Measurements from ENCODE around the gene TSPEAR. TPM values are rescaled to one million over a fixed set of nuclear protein-coding genes. Genes with fewer than 3 reads are reported as not detected.
A peak's percentile ranks its signal among the peaks of the same experiment; 100 is the strongest.

TSPEAR gene
- total and polyA plus RNA-seq, 2 of the 13 experiments (the other 11 are each of a cell fraction or from before 2014, with no cell fraction given) = 0.07 to 0.32 TPM

DNA sequence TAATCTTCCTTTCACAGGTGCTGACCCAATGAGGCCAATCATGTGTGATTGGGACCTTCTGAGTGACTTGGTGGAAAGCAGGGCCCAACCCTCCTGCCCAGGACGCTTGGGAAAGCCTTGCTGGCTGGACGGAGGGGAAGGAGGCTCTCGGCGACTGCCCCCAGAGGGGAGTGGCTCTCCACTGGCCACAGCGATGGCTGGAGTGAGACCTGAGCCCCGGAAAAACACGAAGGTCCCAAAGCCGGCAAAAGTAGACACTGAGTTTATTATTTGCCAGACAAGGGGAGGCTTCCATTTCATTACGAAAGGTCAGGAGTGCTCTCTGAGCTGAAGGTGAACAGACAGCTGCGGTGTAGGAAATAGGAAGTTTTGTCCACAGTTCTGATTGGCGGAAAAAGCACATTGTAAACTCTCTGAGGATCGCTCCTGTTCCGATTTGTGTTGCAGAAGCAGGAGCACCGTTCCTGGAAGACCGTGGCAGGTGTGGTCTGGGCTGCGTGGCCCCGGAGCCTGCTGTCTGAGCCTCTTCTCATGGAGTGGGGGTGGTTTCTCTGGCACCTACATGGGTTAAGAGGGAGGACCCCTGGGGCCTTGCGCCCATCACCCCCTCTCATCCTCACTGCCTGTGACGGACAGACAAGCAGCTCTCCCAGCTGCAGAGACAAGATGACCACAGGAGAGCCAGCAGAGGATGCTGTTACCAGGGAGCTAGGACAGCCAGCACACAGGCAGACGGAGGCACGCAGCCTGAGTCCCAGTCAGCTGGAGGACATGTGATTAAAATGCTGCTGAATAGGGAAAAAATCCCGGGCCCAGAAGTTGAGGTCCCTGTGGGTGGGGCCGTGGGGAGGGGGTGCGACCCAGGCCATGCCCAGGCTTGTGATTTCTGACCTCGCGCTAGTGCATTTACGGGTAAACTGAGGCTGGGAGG, 212.8 kb downstream of the TSPEAR start (continued):
- TF ChIP-seq, protein P1, sequence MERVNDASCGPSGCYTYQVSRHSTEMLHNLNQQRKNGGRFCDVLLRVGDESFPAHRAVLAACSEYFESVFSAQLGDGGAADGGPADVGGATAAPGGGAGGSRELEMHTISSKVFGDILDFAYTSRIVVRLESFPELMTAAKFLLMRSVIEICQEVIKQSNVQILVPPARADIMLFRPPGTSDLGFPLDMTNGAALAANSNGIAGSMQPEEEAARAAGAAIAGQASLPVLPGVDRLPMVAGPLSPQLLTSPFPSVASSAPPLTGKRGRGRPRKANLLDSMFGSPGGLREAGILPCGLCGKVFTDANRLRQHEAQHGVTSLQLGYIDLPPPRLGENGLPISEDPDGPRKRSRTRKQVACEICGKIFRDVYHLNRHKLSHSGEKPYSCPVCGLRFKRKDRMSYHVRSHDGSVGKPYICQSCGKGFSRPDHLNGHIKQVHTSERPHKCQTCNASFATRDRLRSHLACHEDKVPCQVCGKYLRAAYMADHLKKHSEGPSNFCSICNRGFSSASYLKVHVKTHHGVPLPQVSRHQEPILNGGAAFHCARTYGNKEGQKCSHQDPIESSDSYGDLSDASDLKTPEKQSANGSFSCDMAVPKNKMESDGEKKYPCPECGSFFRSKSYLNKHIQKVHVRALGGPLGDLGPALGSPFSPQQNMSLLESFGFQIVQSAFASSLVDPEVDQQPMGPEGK (CRISPR knock-in tag; IDR thresholded peaks at IDR 0.05) = no peak; the same call in 1 of the 2 replicates
- no peak for TF ChIP-seq FLYWCH1 (CRISPR knock-in tag; IDR thresholded peaks at IDR 0.05)
- peak; percentile 30; the same call in 1 of the 2 replicates for TF ChIP-seq ZFX (CRISPR knock-in tag; IDR thresholded peaks at IDR 0.05; ENCODE audit: low read depth)
- TF ChIP-seq RFXAP (CRISPR knock-in tag; IDR thresholded peaks at IDR 0.05; ENCODE audit: borderline replicate concordance) = no peak
- TF ChIP-seq, protein P2, sequence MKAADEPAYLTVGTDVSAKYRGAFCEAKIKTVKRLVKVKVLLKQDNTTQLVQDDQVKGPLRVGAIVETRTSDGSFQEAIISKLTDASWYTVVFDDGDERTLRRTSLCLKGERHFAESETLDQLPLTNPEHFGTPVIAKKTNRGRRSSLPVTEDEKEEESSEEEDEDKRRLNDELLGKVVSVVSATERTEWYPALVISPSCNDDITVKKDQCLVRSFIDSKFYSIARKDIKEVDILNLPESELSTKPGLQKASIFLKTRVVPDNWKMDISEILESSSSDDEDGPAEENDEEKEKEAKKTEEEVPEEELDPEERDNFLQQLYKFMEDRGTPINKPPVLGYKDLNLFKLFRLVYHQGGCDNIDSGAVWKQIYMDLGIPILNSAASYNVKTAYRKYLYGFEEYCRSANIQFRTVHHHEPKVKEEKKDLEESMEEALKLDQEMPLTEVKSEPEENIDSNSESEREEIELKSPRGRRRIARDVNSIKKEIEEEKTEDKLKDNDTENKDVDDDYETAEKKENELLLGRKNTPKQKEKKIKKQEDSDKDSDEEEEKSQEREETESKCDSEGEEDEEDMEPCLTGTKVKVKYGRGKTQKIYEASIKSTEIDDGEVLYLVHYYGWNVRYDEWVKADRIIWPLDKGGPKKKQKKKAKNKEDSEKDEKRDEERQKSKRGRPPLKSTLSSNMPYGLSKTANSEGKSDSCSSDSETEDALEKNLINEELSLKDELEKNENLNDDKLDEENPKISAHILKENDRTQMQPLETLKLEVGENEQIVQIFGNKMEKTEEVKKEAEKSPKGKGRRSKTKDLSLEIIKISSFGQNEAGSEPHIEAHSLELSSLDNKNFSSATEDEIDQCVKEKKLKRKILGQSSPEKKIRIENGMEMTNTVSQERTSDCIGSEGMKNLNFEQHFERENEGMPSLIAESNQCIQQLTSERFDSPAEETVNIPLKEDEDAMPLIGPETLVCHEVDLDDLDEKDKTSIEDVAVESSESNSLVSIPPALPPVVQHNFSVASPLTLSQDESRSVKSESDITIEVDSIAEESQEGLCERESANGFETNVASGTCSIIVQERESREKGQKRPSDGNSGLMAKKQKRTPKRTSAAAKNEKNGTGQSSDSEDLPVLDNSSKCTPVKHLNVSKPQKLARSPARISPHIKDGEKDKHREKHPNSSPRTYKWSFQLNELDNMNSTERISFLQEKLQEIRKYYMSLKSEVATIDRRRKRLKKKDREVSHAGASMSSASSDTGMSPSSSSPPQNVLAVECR (CRISPR knock-in tag; IDR thresholded peaks at IDR 0.05; ENCODE audit: borderline replicate concordance) = peak; percentile 44; the same call in 1 of the 2 replicates
- TF ChIP-seq, protein P3, sequence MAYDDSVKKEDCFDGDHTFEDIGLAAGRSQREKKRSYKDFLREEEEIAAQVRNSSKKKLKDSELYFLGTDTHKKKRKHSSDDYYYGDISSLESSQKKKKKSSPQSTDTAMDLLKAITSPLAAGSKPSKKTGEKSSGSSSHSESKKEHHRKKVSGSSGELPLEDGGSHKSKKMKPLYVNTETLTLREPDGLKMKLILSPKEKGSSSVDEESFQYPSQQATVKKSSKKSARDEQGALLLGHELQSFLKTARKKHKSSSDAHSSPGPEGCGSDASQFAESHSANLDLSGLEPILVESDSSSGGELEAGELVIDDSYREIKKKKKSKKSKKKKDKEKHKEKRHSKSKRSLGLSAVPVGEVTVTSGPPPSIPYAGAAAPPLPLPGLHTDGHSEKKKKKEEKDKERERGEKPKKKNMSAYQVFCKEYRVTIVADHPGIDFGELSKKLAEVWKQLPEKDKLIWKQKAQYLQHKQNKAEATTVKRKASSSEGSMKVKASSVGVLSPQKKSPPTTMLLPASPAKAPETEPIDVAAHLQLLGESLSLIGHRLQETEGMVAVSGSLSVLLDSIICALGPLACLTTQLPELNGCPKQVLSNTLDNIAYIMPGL (CRISPR knock-in tag; IDR thresholded peaks at IDR 0.05; ENCODE audit: borderline replicate concordance in 1 of 2, low read depth in 1 of 2) = no peak
- TF ChIP-seq ZNF235 (CRISPR knock-in tag; IDR thresholded peaks at IDR 0.05; ENCODE audit: borderline replicate concordance) = no peak
- TF ChIP-seq, protein P4, sequence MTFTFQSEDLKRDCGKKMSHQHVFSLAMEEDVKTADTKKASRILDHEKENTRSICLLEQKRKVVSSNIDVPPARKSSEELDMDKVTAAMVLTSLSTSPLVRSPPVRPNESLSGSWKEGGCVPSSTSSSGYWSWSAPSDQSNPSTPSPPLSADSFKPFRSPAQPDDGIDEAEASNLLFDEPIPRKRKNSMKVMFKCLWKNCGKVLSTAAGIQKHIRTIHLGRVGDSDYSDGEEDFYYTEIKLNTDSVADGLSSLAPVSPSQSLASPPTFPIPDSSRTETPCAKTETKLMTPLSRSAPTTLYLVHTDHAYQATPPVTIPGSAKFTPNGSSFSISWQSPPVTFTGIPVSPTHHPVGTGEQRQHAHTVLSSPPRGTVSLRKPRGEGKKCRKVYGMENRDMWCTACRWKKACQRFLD (CRISPR knock-in tag; IDR thresholded peaks at IDR 0.05; ENCODE audit: borderline replicate concordance) = no peak
- TF ChIP-seq, protein P5, sequence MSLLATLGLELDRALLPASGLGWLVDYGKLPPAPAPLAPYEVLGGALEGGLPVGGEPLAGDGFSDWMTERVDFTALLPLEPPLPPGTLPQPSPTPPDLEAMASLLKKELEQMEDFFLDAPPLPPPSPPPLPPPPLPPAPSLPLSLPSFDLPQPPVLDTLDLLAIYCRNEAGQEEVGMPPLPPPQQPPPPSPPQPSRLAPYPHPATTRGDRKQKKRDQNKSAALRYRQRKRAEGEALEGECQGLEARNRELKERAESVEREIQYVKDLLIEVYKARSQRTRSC (CRISPR knock-in tag; IDR thresholded peaks at IDR 0.05; ENCODE audit: low read depth) = no peak
- no peak for TF ChIP-seq U2AF1 (optimal IDR thresholded peaks at IDR 0.05; ENCODE audit: low read depth, low read length)
- TF ChIP-seq ZNF772 (CRISPR knock-in tag; IDR thresholded peaks at IDR 0.05) = no peak
- TF ChIP-seq ZBTB7A (CRISPR knock-in tag; IDR thresholded peaks at IDR 0.05) = no peak
- TF ChIP-seq ZNF614 (CRISPR knock-in tag; IDR thresholded peaks at IDR 0.05; ENCODE audit: borderline replicate concordance) = no peak
- TF ChIP-seq ZNF160 (CRISPR knock-in tag; IDR thresholded peaks at IDR 0.05) = no peak
- TF ChIP-seq SRSF4 (IDR thresholded peaks at IDR 0.05; ENCODE audit: low read depth, low read length, poor library complexity, severe bottlenecking) = no peak
- no peak for TF ChIP-seq JUND (CRISPR knock-in tag; IDR thresholded peaks at IDR 0.05)
- TF ChIP-seq ZNF33A (CRISPR knock-in tag; IDR thresholded peaks at IDR 0.05; ENCODE audit: borderline replicate concordance) = no peak
